ENCODE measurements around the gene DHX34.

GRCh38 chr19:47323409-47323808 is 25.7 kb upstream of the DHX34 start:
- TF ChIP-seq CTCF (IDR thresholded peaks at IDR 0.05; ENCODE audit: low read length): no peak
- TF ChIP-seq EZH2 (IDR thresholded peaks at IDR 0.05; ENCODE audit: borderline replicate concordance, low read length): no peak

All from OCI-LY1 (cell line).